Osteocyte (in vitro differentiated cells): Measurements from ENCODE around the gene LRFN5. TPM values are rescaled to one million over a fixed set of nuclear protein-coding genes. Genes with fewer than 3 reads are reported as not detected.
"Not testable (repeated sequence)": the region's sequence is repeated elsewhere in the genome, so short reads cannot be mapped to it uniquely, and the experiment has no call there.

Experiments
- DNase-seq: peaks from one replicate; pipeline ENCODE4 v3.0.0; 2021; ENCODE audit warnings: mixed read lengths; ENCODE audit not compliant: unreplicated experiment; ENCODE audit errors: extremely low spot score
- H3K27ac Mint-ChIP-seq: one replicate; pipeline ENCODE4 v1.8.0; 2021; ENCODE audit warnings: mild to moderate bottlenecking, mixed read lengths; ENCODE audit not compliant: unreplicated experiment
- H3K27me3 Mint-ChIP-seq: one replicate; pipeline ENCODE4 v1.8.0; 2021; ENCODE audit warnings: mixed read lengths; ENCODE audit not compliant: unreplicated experiment
- H3K36me3 Mint-ChIP-seq: one replicate; pipeline ENCODE4 v1.8.0; 2021; ENCODE audit warnings: mixed read lengths; ENCODE audit not compliant: unreplicated experiment
- H3K4me1 Mint-ChIP-seq: one replicate; pipeline ENCODE4 v1.8.0; 2021; ENCODE audit warnings: mixed read lengths; ENCODE audit not compliant: unreplicated experiment
- H3K4me3 Mint-ChIP-seq: one replicate; pipeline ENCODE4 v1.8.0; 2021; ENCODE audit warnings: mild to moderate bottlenecking, moderate library complexity, mixed read lengths; ENCODE audit not compliant: unreplicated experiment
- H3K9me3 Mint-ChIP-seq: one replicate; pipeline ENCODE4 v1.8.0; 2021; ENCODE audit warnings: mixed read lengths; ENCODE audit not compliant: unreplicated experiment
- total RNA-seq: library from RNA; stranded (reverse); gene quantifications from 2 replicates; pipeline ENCODE4 v1.2.1, GENCODE V29; 2021
- TF ChIP-seq, protein P1 (sequence below): fragments of 200-600 bp; sonication (generic); IDR thresholded peaks from 2 replicates; pipeline ENCODE4 v1.5.0; 2021; ENCODE audit warnings: antibody characterized with exemption, mild to moderate bottlenecking, moderate library complexity

LRFN5 gene
- total RNA-seq, 1 donor from 2014 or later, result 0.16 TPM

DNA sequence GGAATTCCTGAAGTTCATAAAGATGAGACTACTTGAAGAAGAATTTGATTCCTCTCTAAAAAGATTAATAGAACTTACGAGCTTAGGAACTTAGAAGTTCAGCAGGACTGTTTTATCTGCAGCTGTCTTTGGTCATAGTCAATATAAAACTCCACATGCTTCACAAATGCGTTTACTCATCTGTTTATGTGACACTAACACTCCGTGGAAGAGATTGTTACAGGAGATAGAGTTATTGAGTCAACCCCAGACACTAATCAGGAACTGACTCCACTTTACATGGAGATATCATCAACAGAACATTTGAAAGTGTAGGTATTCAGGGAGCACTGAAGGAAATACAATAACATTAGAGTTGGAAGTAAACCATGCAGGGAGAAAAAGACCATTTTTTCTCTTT, 92.8 kb downstream of the LRFN5 start:
- no peaks in the 10 kb centered on the region for H3K36me3 Mint-ChIP-seq
- TF ChIP-seq, protein P1, sequence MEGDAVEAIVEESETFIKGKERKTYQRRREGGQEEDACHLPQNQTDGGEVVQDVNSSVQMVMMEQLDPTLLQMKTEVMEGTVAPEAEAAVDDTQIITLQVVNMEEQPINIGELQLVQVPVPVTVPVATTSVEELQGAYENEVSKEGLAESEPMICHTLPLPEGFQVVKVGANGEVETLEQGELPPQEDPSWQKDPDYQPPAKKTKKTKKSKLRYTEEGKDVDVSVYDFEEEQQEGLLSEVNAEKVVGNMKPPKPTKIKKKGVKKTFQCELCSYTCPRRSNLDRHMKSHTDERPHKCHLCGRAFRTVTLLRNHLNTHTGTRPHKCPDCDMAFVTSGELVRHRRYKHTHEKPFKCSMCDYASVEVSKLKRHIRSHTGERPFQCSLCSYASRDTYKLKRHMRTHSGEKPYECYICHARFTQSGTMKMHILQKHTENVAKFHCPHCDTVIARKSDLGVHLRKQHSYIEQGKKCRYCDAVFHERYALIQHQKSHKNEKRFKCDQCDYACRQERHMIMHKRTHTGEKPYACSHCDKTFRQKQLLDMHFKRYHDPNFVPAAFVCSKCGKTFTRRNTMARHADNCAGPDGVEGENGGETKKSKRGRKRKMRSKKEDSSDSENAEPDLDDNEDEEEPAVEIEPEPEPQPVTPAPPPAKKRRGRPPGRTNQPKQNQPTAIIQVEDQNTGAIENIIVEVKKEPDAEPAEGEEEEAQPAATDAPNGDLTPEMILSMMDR, result no peak
- H3K4me3 Mint-ChIP-seq, result no peak overlapping the region
- no peaks in the 10 kb centered on the region for H3K9me3 Mint-ChIP-seq
- DNase-seq, result no peak
- H3K4me1 Mint-ChIP-seq, result no peaks in the 10 kb centered on the region
- peaks cover 2% of the 10 kb centered on the region for H3K27me3 Mint-ChIP-seq
- H3K27ac Mint-ChIP-seq, result no peak overlapping the region

DNA sequence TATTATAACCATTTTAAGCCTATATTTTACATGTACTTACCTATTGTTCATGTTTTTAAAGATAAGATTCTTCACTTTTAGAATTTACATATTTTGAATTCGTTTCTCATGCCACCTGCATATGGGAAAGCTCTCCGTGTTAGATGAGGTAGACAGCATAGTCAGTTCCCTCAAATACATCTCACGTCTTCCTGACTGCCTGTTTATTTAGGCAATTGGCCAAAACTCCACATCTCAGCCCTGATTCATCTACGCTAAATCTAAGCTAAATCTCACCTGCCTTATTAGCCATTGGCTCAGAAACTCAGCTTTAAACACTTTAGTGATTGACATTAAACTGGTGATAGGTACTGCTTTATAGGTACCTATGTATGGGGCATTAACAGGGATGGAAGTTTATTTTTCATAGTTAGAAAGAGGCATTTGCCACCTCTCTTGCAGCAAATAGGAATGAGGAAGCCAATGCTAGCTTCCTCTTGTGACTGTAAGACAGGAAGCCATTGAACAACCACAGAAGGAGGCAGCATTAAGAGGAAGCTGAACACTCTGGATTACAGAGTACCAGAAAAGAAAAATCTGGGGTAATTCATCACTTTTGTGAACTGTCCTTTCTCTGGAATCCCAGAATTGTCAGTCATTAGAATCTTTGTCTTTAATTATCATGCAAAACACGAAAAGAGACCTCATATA, 111.9 kb downstream of the LRFN5 start:
- TF ChIP-seq, protein P1, result no peak
- H3K27ac Mint-ChIP-seq, result no peak overlapping the region
- H3K4me3 Mint-ChIP-seq, result no peak overlapping the region
- H3K36me3 Mint-ChIP-seq, result no peaks in the 10 kb centered on the region
- peaks cover 4% of the 10 kb centered on the region for H3K9me3 Mint-ChIP-seq
- H3K27me3 Mint-ChIP-seq, result no peaks in the 10 kb centered on the region
- no peaks in the 10 kb centered on the region for H3K4me1 Mint-ChIP-seq
- DNase-seq, result no peak

DNA sequence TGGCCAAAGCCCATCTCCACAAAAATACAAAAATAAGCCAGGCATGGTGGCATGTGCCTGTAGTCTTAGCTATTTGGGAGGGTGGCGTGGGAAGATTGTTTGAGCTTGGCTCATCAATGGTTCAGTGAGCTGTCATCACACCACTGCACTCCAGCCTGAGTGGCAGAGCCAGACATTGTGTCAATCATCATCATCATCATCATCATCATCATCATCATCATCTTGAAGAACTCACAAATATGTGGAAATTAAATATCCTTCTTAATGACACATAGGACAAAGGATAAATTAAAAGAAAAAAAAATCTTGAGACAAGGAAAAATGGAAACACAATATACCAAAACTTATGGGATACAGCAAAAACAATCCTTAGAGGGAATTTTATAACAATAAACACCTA, 132.5 kb downstream of the LRFN5 start:
- TF ChIP-seq, protein P1, result no peak
- Mint-ChIP-seq H3K4me3 (no peak overlapping the region), H3K9me3 (peaks cover 15% of the 10 kb centered on the region), H3K36me3 (no peaks in the 10 kb centered on the region), H3K27me3 (no peaks in the 10 kb centered on the region), H3K27ac (no peak overlapping the region), H3K4me1 (no peaks in the 10 kb centered on the region)
- no peak for DNase-seq

DNA sequence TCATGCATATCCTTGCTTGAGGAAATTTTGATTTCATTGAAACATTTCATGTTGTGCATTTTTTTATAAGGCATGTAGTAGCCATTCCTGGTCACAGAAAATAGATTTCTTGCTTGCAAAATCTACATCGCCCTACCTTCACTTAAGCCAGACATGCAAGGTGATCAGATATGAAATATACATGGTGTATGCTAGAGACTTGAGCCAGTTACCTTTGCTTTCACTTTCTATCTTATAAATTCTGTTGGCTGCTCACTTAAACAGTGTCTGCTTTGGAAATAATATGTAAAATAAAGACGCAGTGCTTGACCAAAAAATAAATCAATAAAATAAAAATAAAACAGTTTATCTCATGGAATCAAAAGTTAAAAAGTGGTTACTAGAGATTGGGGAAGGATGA, 136.5 kb downstream of the LRFN5 start:
- Mint-ChIP-seq H3K27me3 (no peaks in the 10 kb centered on the region), H3K9me3 (peaks cover 5% of the 10 kb centered on the region), H3K4me1 (no peaks in the 10 kb centered on the region), H3K27ac (no peak overlapping the region), H3K36me3 (no peaks in the 10 kb centered on the region), H3K4me3 (no peak overlapping the region)
- DNase-seq, result no peak
- TF ChIP-seq, protein P1, result no peak

DNA sequence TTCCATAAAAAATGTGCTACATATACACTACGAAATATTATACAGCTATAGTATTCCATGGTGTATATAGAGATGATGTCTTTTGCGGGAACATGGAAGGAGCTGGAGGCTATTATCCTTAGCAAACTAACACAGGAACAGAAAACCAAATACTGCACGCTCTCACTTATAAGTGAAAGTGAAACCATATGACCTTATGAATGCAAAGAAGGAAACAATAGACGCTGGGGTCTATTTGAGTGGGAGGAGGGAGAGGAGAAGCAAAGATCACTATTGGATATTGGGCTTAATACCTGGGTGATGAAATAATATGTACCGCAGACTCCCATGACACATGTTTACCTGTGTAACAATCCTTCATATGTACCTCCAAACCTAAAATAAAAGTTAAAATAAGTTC, 142.8 kb downstream of the LRFN5 start:
- Mint-ChIP-seq H3K27me3 (no peaks in the 10 kb centered on the region), H3K4me1 (no peaks in the 10 kb centered on the region), H3K4me3 (peak overlapping the region; percentile 56), H3K36me3 (no peaks in the 10 kb centered on the region), H3K9me3 (peaks cover 2% of the 10 kb centered on the region), H3K27ac (no peak overlapping the region)
- TF ChIP-seq, protein P1, result no peak
- DNase-seq, result no peak

DNA sequence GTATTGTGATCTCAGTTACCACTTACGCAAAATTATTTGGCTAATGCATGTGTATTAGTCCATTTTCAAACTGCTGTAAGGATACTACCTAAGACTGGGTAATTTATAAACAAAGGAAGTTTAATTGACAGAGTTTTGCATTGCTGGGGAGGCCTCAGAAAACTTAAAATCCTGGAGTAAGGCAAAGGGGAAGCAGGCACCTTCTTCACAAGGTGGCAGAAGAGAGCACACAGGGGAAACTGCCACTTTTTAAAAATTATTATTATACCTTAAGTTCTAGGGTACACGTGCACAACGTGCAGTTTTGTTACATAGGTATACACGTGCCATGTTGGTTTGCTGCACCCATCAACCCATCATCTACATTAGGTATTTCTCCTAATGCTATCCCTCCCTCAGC, 143.9 kb downstream of the LRFN5 start:
- DNase-seq, H3K36me3 Mint-ChIP-seq, H3K27ac Mint-ChIP-seq, H3K27me3 Mint-ChIP-seq, H3K4me3 Mint-ChIP-seq, H3K9me3 Mint-ChIP-seq, H3K4me1 Mint-ChIP-seq: not testable (repeated sequence)
